Measurements from ENCODE around the gene ADAMTS18.

ADAMTS18 gene

GRCh38 chr16:77393955-77394354 is 40.9 kb downstream of the ADAMTS18 start:
- DNase-seq (ENCODE audit: low spot score): no peak

GRCh38 chr16:77387815-77388209 is 47.0 kb downstream of the ADAMTS18 start:
- no peak for DNase-seq (ENCODE audit: low spot score)

GRCh38 chr16:77386831-77387814 is 47.7 kb downstream of the ADAMTS18 start:
- DNase-seq (ENCODE audit: low spot score): no peak

- DNase-seq (ENCODE audit: low spot score): no peak
Observed at GRCh38 chr16:77385481-77385880, 49.4 kb downstream of the ADAMTS18 start.

GRCh38 chr16:77383606-77384187 is 51.1 kb downstream of the ADAMTS18 start:
- no peak for DNase-seq (ENCODE audit: low spot score)

- DNase-seq (ENCODE audit: low spot score): no peak
Observed at GRCh38 chr16:77376358-77376757, 58.5 kb downstream of the ADAMTS18 start.

GRCh38 chr16:77375396-77375795 is 59.4 kb downstream of the ADAMTS18 start:
- no peak for DNase-seq (ENCODE audit: low spot score)

- no peak for DNase-seq (ENCODE audit: low spot score)
Observed at GRCh38 chr16:77374384-77374783, 60.5 kb downstream of the ADAMTS18 start.

GRCh38 chr16:77373726-77374125 is 61.1 kb downstream of the ADAMTS18 start:
- no peak for DNase-seq (ENCODE audit: low spot score)

- no peak for DNase-seq (ENCODE audit: low spot score)
Observed at GRCh38 chr16:77364770-77365169, 70.1 kb downstream of the ADAMTS18 start.

- no peak for DNase-seq (ENCODE audit: low spot score)
Observed at GRCh38 chr16:77359065-77359502, 75.8 kb downstream of the ADAMTS18 start.

GRCh38 chr16:77353587-77354263 is 81.1 kb downstream of the ADAMTS18 start:
- no peak for DNase-seq (ENCODE audit: low spot score)

GRCh38 chr16:77344341-77344740 is 90.5 kb downstream of the ADAMTS18 start:
- DNase-seq (ENCODE audit: low spot score): no peak

GRCh38 chr16:77336637-77337036 is 98.2 kb downstream of the ADAMTS18 start:
- DNase-seq (ENCODE audit: low spot score): no peak

GRCh38 chr16:77335652-77336234 is 99.1 kb downstream of the ADAMTS18 start:
- no peak for DNase-seq (ENCODE audit: low spot score)

- no peak for DNase-seq (ENCODE audit: low spot score)
Observed at GRCh38 chr16:77332792-77333191, 102.0 kb downstream of the ADAMTS18 start.

- no peak for DNase-seq (ENCODE audit: low spot score)
Observed at GRCh38 chr16:77331802-77332586, 102.8 kb downstream of the ADAMTS18 start.

- no peak for DNase-seq (ENCODE audit: low spot score)
Observed at GRCh38 chr16:77331043-77331442, 103.8 kb downstream of the ADAMTS18 start.

- DNase-seq (ENCODE audit: low spot score): no peak
Observed at GRCh38 chr16:77330332-77331042, 104.3 kb downstream of the ADAMTS18 start.

GRCh38 chr16:77328768-77329167 is 106.1 kb downstream of the ADAMTS18 start:
- no peak for DNase-seq (ENCODE audit: low spot score)

- DNase-seq (ENCODE audit: low spot score): no peak
Observed at GRCh38 chr16:77328274-77328673, 106.6 kb downstream of the ADAMTS18 start.
